GM18507 (cell line): ENCODE data around the gene CRISPLD2.
"Not testable (repeated sequence)": the region's sequence is repeated elsewhere in the genome, so short reads cannot be mapped to it uniquely, and the experiment has no call there.

Experiments
- DNase-seq: peaks from one replicate; pipeline ENCODE4 v3.0.0; 2011; ENCODE audit warnings: low read depth; ENCODE audit not compliant: insufficient read length; ENCODE audit errors: extremely low spot score
- FAIRE-seq: peaks from 2 replicates; lab custom pipeline; 2011; peaks lifted over from hg19 to GRCh38; lab: Jason Lieb, UNC

The CRISPLD2 gene

GRCh38 chr16:84820771-84821170 is 986 bp downstream of the CRISPLD2 start:
- no peak for FAIRE-seq
- no peak for DNase-seq

- no peak for FAIRE-seq
- no peak for DNase-seq
Observed at GRCh38 chr16:84821179-84821578, 1.4 kb downstream of the CRISPLD2 start.

DNA sequence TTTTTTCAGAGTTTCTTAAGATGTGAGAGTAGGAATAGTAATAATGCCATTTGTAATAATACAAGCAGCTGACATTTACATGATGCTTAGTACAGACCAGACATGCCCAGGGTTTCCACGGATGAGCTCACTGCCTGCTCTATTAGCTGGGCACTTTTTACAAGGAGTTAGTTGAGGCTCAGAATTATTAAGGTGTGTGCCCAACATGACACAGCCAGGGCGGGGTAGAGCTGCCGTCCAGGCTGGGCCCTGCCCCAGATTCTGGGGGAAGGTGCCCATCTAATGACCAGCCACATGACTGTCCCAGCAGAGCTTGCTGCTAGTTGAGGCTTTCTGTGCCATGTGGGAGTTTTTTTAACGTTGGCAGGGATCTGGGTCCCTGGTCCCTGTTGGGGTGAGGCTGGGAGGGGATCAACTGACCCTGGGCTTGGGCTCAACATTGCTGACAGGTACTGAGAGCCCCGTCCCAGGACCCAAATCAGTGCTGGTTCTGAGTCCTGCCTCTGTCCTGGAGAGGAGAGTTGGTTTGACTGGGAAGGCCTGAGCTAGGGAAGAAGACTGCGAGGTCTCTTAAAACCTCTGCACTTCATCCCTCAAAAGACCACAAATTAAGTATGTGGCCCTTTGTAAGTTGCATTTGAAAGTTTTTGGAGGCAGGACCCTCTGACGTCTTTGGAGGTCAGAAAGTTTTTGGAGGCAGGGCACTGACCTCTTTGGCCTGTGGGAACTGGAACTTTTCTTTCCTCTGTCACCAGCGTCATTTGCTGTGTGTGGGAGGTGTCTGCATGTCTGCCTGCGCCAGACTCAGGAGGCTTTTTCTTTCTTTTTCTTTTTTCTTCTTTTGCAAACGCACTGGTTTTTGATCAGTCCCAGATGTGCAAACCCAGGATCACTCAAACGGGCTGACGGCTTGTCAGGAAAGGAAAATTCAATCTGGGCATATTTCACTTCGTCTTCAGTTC is 2.2 kb downstream of the CRISPLD2 start:
- DNase-seq (no peak), FAIRE-seq (no peak)

- no peak for FAIRE-seq
Observed at GRCh38 chr16:84822990-84823389, 3.2 kb downstream of the CRISPLD2 start.

DNA sequence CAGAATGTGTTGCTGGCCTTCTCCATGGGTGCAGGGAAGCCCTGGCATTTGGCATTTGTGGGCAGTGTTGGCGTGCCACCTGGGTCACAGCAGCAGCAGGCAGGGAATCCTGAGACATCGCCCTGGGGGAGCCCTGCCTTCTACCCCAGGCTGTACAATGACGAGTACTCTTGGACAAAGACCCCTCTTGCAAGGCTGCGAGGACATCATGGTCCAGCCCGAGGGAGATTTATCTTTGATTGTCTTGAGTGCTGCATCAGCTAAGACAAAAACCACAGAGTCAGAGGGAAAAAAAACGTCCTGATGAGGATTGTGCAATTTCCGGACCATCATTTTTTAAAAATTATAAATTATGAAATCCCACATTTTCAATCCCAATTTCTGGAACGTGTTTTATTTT is 3.7 kb downstream of the CRISPLD2 start:
- no peak for FAIRE-seq

More at GRCh38 chr16:84822990-84823389, 3.2 kb downstream of the CRISPLD2 start:
- no peak for DNase-seq

DNA sequence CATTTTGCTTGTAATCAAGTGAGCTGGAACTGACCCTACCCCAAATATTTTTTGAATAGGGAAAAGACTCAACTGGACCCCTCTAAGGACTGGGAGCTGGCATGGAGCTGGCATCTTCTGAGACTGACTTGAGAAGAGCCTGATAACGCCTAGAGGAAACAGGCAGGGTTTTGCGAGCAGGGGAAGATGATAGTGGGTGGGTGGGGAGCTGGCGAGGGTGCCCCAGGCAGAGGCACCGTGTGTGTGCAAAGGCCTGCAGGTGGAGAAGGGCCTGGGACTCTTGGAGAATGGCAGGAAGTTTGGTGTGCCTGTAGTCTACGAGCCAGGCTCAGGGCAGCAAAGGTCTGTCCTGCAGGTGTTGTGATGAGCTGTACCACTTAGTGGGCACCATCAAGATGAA is 4.1 kb downstream of the CRISPLD2 start:
- no peak for FAIRE-seq
- no peak for DNase-seq

More for the DNA sequence above, 3.7 kb downstream of the CRISPLD2 start:
- DNase-seq = no peak

GRCh38 chr16:84825896-84826557 is 6.2 kb downstream of the CRISPLD2 start:
- no peak for DNase-seq
- FAIRE-seq = no peak

GRCh38 chr16:84826558-84826941 is 6.8 kb downstream of the CRISPLD2 start:
- DNase-seq (no peak), FAIRE-seq (no peak)

- DNase-seq (no peak), FAIRE-seq (no peak)
Observed at GRCh38 chr16:84827131-84827574, 7.4 kb downstream of the CRISPLD2 start.

DNA sequence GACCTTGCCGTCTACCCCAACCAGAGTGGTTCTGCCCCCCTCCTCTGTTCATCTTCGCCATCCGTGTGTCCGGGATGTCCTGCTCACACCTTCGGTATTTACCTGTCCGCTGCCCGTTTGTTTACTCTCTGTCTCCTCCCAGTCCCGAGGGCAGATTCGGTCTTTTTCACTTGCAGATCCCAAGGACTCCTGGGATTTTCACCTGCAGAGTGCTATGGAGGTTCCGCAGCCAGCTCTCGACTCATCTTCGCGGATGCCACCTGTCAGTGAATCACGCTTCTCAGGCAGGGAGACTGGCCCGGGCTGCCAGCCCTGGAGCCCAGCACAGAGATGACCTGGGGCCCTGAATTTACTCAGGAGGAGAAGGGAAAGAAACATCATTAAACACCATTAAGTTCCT is 8.1 kb downstream of the CRISPLD2 start:
- FAIRE-seq = no peak
- DNase-seq = no peak

GRCh38 chr16:84828322-84828721 is 8.5 kb downstream of the CRISPLD2 start:
- DNase-seq (no peak), FAIRE-seq (no peak)

DNA sequence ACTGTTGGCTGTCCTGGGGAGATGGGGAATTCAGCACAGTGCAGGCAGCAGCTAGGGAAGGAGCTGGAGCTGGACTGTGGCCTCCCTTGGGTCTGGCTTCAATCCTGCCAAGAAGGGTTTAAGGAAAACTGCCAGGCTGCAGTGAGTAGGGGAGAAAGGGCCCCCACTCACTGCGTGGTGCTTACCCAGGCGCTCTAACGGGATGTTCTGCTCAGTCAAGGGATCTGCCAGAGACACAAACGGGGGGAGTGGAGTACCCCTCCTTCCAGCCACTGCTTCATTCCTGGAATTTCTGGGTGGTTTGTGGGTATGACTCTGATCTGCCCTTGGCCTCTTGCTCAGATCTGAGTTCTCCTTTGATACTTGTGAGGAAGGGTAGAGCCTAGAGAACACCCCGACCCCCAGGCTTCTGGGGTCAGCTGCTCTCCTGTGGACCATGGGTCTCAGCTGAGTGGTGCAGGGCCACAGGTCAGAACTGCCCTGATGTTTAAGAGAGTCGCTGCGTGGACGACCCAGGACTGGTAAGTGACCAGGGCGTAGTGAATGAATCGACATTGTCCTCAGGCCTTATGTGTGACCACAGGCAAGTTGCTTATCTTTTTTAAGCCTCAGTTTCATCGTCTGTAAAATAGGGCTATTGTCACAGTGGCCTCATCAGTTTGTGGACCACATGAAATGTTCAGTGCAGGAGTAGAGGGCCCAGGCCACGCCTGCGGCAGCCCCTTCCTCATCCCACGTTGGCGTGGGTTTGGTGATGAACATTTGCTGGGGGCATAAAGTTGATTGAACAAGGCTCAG is 9.6 kb downstream of the CRISPLD2 start:
- DNase-seq (no peak), FAIRE-seq (no peak)

GRCh38 chr16:84830765-84831384 is 11.1 kb downstream of the CRISPLD2 start:
- DNase-seq (no peak), FAIRE-seq (no peak)

- FAIRE-seq, DNase-seq: not testable (repeated sequence)
Observed at GRCh38 chr16:84831728-84832127, 11.9 kb downstream of the CRISPLD2 start.

- FAIRE-seq = no peak
- no peak for DNase-seq
Observed at GRCh38 chr16:84832488-84833143, 12.8 kb downstream of the CRISPLD2 start.

- DNase-seq (no peak), FAIRE-seq (no peak)
Observed at GRCh38 chr16:84833144-84833500, 13.3 kb downstream of the CRISPLD2 start.

GRCh38 chr16:84833542-84834402 is 14.0 kb downstream of the CRISPLD2 start:
- FAIRE-seq = no peak
- DNase-seq = no peak

DNA sequence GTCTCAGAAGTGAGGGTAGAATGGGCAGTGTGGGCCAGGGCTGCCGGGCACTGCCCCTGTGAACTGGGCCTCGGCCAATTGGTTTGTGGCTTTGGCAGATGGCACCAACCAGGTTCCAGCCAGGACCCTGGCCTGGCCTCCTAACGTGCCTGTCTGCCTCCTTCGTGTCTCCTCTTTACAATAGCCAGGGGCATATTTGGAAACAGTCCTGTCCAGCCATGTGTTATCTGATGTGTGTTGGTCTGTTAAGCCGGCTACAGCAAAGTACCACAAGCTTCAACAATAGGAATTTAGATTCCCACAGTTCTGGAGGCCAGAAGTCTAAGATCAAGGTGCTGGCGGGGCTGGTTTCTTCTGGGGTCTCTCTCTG is 14.6 kb downstream of the CRISPLD2 start:
- FAIRE-seq (no peak), DNase-seq (no peak)
